NCI-H446 (cell line): ENCODE data around the gene MAN1A2.
"Not testable (repeated sequence)": the region's sequence is repeated elsewhere in the genome, so short reads cannot be mapped to it uniquely, and the experiment has no call there.

ENCODE experiments used
- DNase-seq, 2 experiments: peaks; one replicate each; lab custom pipeline; 2025; lab: John Stamatoyannopoulos, UW

MAN1A2 gene

DNA sequence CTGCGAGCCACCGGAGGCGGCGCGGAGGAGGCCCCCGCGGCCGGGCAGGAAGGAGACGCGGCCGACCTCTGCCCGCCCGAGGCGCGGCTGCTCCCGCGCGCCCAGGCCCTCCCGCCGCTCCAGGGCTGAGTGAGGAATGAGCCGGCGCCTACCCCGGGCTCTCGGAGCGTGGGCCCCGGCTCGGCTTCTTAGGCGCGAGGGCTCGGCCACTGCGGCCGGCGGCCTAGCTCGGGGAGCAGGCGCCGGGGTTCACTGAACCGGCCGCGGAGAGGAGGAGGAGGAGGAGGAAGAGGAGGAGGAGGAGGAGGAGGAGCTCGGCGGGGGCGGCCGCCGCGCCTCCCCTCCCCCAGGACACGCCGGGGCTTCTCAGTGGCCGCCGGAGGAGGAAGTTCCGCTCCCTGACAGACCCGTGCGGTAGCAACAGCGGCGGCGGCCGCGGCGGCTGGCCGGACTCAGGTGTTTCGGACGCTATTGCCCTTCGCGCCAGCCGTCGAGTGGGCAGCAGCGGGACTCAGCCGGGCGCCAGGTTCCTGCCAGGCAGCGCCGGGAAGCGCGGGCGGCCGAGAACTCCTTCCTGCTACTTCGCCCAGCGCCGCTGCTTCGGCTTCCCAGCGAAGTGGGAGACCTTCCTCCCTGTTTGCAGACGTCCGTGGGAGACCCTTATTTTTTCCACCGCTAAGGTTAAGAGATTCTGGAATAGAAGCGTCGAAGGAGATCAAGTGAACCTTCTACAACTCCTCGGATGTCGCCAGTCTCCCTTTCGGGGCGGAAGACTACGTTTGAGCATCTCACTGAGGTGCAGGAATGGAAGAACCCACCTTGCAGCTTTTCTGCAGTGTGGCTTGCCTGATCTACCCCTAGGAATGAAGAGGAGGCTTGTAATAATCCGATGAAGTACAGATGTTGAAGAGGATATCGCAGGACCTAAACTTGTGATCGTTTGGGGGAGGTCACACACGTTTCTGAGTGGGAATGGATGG is at the start of gene MAN1A2:
MAN1A2 (plus strand) TSS at position 404 of the 980 bp plus-strand sequence. CDS start 735 bp downstream, outside the sequence.
- DNase-seq = peak in 1 of 2 experiments; percentile 78

GRCh38 chr1:117318011-117318410 is 49.2 kb upstream of the MAN1A2 start:
- no peak for DNase-seq

DNA sequence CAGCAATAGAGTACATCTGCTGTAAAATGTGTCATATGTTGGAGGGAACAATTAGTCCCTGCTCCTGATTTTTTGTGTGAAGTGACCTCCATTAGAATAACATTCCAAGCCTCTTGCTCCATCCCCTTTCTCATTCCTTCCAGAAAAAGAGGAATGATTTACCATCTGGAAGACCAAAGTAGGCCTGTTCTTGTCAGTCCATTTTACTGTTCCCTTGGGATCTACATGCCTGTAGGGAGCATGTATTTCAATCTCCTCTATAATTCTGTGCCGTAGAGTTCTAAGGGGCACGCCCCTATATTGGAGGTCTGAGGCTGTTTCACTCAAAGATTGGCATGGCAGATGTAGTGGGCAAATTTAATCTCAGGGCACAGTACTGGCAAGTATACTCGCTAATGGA is 48.8 kb upstream of the MAN1A2 start:
- no peak for DNase-seq

- no peak for DNase-seq
Measured at GRCh38 chr1:117320515-117320914, 46.7 kb upstream of the MAN1A2 start.

DNA sequence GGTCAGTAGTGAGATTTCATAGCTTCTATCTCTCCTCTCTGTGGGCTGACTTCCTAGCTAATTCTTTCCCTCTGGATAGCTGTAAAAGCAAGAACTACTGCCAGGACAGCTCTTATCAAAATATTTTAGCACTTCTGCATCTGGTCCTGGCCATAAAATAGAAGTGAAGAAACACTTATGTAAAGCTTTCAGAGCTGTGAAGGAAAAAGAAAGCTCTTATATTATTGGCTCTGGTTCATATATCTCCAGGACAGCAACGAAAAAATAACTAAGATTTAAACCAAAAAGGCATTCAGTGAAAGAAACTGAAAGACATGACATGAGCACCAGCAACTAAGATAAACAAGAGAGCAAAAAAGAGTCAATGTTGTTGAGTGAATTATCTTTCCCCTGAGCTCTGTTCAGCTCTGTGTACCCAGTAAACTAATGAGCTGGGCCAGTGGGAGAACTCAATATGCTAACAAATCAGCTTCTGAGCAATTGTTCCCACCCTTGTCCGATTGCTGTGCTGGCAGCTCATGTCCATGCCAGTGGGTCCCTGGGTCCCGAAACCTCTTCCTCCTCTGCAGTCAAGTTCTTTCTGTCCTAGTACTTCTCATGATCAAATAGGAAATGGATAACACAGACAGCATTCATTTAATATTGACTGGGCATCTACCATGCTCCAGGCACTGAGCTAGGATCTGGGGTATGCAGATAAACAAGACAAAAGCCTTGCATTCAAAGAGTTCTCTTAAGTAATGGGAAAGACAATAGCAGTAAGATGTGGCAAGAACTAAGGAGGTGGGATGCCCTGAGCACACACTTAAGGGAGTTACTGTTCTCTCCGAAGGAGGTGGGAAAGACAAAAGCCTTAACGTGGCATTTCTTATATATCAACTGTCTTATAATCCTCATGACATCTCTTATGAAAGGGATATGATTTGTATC is 45.3 kb upstream of the MAN1A2 start:
- DNase-seq = no peak

DNA sequence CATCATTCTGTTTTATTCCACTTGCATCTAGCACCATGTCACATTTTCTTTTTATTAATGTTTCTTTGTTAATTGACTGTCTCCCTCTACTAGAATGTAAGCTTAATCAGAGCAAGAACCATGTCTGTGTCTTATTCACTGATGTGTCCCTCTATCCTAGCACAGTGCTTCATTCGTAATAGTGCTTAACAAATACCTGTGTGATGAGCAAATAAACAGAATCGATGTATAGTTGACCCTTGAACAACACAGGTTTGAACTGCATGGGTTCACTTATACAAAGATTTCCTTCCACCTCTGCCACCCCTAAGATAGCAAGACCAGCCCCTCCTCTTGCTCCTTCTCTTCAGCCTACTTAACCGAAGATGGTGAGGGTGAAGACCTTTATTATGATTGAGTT is 42.9 kb upstream of the MAN1A2 start:
- no peak for DNase-seq

DNA sequence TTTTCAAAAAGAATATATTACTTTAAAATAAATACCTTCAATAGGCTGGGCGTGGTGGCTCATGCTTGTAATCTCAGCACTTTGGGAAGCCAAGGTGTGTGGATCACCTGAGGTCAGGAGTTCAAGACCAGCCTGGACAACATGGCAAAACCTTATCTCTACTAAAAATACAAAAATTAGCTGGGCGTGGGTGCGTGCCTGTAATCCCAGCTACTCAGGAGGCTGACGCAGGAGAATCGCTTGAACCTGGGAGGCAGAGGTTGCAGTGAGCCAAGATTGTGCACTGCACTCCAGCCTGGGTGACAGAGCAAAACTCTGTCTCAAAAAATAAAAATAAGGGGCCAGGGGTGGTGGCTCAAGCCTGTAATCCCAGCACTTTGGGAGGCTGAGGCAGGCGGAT is 41.2 kb upstream of the MAN1A2 start:
- not testable (repeated sequence) for DNase-seq

- no peak for DNase-seq
Measured at GRCh38 chr1:117327011-117327410, 40.2 kb upstream of the MAN1A2 start.

GRCh38 chr1:117335376-117336086 is 31.7 kb upstream of the MAN1A2 start:
- DNase-seq = no peak

GRCh38 chr1:117336088-117336817 is 31.0 kb upstream of the MAN1A2 start:
- no peak for DNase-seq

DNA sequence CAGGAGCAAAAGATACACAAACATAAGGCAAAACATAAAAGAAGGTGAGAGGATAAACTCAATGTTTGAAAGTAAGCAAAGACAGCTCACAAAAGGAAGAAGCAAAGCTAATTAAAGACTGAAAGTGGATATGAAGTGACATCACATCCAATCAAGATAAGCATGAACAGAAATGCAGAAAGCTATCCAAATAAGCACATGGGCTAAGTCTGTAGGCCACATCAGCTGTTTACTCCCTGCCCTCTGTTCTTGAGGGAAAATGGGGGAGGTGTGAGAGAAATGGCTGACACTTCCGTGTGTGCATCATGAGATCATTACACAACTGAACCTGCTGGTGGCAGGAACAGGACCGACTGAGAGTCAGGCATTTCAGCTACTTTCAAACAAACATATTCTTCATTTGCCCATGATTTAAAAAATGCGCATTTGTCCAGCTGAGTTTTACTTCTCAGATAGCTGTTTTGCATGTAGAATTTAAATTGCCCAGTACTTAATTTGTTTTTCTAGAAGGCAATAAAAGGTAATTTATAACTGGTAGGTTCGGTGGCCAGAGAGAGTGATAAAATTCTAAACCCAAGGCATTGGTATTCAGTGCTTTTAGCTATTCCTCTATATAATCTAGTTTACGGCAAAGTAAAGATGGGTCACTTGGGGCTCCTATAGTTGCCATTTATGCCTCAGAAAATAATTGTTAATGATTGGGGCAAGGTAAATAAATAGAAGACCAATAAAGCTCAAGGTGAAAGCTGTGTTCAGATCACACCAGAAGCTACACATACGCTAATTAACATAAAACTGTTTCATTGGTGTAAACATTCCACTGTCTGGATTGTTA is 27.2 kb upstream of the MAN1A2 start:
- DNase-seq = peak in 1 of 2 experiments; percentile 25

- no peak for DNase-seq
Measured at GRCh38 chr1:117341123-117341522, 26.1 kb upstream of the MAN1A2 start.

DNA sequence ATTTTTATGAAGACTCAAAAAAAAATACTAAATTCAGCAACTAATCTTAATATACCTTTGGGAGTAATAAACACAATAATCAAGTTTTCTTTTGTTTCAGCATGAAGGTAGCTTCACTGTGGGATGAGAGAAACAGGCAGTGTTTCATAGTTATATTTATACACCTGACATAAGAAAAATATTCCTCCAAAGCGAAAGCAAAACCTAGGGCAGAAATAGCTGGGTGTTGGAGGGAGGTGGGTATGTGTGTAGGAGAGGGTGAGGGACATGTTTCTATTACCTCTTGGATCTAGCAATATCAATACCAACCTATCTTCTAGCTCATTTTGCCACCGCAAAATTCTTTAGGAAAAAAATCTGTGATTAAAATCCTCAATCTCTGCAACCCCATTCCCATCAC is 24.9 kb upstream of the MAN1A2 start:
- DNase-seq = no peak

DNA sequence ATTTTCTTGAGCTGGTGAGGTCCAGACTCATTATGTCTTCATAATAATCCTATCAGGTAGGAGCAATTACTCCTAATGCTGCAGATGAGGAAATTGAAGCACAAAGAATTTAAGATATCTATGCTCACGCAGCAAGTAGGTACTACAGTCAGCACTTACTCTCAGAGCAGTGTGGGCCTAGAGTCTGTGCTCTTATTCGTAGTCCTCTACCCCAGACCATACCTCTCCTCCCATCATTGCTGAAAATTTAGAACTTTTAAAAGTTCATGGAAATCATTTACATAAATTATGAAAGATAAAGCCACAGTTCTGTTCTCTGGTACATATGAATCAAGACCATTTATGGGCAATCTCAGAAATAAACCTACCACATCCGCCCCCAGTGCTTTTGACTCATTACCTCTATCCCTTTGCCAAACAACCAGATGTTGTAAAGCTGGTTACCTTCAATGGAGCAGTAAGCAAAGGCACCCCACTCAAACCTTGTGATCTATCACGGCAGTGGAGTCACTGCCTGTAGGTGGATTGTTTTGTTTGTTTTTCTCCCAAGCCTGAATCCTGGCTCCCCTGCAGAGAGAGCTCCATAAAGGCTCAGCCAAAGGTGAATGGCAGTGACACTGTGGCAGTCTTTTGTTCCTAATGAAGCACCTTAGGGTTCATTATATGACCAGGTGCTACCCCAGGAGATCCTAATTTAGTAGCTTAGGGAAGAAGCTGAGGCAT is 20.9 kb upstream of the MAN1A2 start:
- no peak for DNase-seq

- DNase-seq = no peak
Measured at GRCh38 chr1:117347907-117348306, 19.3 kb upstream of the MAN1A2 start.

DNA sequence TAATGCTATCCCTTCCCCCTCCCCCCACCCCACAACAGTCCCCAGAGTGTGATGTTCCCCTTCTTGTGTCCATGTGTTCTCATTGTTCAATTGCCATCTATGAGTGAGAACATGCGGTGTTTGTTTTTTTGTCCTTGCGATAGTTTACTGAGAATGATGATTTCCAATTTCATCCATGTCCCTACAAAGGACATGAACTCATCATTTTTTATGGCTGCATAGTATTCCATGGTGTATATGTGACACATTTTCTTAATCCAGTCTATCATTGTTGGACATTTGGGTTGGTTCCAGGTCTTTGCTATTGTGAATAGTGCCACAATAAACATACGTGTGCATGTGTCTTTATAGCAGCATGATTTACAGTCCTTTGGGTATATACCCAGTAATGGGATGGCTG is 14.6 kb upstream of the MAN1A2 start:
- not testable (repeated sequence) for DNase-seq

DNA sequence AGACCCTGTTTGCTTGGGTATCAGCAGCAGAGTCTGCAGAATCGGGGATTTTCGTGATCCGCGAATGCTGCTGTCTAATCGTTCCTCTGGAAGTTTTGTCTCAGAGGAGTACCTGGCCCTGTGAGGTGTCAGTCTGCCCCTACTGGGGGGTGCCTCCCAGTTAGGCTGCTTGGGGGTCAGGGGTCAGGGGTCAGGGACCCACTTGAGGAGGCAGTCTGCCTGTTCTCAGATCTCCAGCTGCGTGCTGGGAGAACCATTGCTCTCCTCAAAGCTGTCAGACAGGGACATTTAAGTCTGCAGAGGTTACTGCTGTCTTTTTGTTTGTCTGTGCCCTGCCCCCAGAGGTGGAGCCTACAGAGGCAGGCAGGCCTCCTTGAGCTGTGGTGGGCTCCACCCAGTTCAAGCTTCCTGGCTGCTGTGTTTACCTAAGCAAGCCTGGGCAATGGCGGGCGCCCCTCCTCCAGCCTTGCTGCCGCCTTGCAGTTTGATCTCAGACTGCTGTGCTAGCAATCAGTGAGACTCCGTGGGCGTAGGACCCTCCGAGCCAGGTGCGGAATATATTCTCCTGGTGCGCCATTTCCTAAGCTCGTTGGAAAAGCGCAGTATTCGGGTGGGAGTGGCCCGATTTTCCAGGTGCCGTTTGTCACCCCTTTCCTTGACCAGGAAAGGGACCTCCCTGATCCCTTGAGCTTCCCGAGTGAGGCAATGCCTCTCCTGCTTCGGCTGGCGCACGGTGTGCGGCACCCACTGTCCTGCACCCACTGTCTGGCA is 9.2 kb upstream of the MAN1A2 start:
- DNase-seq = not testable (repeated sequence)

- DNase-seq = not testable (repeated sequence)
Measured at GRCh38 chr1:117358604-117358887, 8.7 kb upstream of the MAN1A2 start.
